ENCODE results near the gene TNRC18.

TNRC18 gene

GRCh38 chr7:5429857-5430611 lies 6.4 kb upstream of the TNRC18 start:
- in situ Hi-C loops (cut with MboI; ENCODE audit: low pct_unique_long_range_greater_than_20kb, low sequenced_read_pairs, unreplicated experiment) = no loop called here
- no peak for TF ChIP-seq CTCF (IDR thresholded peaks at IDR 0.05; ENCODE audit: extremely low read depth, insufficient read depth, missing control alignments)
- DNase-seq (ENCODE audit: low spot score) = no peak

DNA sequence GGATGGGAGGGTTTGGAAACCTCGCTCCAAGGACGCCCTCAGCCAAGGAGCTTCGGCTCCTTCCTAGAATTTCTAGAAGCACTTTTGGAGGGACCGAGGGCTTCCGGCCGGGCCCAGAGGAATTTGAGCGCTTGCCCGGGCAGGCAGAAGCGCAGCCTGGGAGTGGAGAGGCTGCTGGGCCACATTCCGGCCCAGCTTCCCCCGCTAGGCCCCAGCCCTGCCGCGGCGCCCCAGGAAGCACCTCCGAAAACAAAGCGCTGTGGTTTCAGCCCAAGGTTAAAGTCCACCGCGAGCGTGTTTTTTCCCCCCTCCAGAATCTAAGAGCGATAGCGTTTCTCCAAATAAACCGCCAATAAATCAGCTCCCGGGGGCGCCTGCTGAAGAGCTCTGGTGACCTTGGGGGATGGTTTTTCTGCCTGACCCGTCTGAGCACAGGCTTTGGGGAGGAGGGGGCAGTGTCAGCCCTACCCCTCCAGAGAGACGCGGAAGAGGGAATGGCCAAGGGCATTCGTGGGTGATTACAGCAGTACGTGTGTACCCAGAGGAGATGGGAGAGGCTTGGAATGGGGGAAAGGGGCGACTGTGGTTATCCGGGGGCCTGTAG lies 5.7 kb upstream of the TNRC18 start:
- DNase-seq (ENCODE audit: low spot score) = no peak
- TF ChIP-seq CTCF (IDR thresholded peaks at IDR 0.05; ENCODE audit: extremely low read depth, insufficient read depth, missing control alignments) = no peak
- in situ Hi-C loops (cut with MboI; ENCODE audit: low pct_unique_long_range_greater_than_20kb, low sequenced_read_pairs, unreplicated experiment) = no loop called here

GRCh38 chr7:5428478-5429252 lies 5.0 kb upstream of the TNRC18 start:
- in situ Hi-C loops (cut with MboI; ENCODE audit: low pct_unique_long_range_greater_than_20kb, low sequenced_read_pairs, unreplicated experiment) = no loop called here
- no peak for DNase-seq (ENCODE audit: low spot score)
- no peak for TF ChIP-seq CTCF (IDR thresholded peaks at IDR 0.05; ENCODE audit: extremely low read depth, insufficient read depth, missing control alignments)

DNA sequence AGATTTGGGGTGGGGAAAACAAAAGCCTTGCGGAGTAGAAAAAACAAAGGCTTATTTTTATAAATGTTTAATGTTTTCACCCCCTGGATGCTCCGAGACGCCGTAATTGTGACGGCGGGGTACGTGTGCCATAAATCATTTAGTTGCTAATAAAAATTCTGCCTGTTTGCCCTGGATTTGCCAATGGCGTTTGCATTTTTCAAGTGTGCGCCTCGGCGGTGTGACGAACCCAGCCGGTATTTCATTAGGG lies 2.5 kb upstream of the TNRC18 start:
- no peak for DNase-seq (ENCODE audit: low spot score)
- TF ChIP-seq CTCF (IDR thresholded peaks at IDR 0.05; ENCODE audit: extremely low read depth, insufficient read depth, missing control alignments) = no peak
- in situ Hi-C loops (cut with MboI; ENCODE audit: low pct_unique_long_range_greater_than_20kb, low sequenced_read_pairs, unreplicated experiment) = no loop called here

- no peak for TF ChIP-seq CTCF (IDR thresholded peaks at IDR 0.05; ENCODE audit: extremely low read depth, insufficient read depth, missing control alignments)
- in situ Hi-C loops (cut with MboI; ENCODE audit: low pct_unique_long_range_greater_than_20kb, low sequenced_read_pairs, unreplicated experiment) = no loop called here
- no peak for DNase-seq (ENCODE audit: low spot score)
Measured at GRCh38 chr7:5425507-5426225, 2.0 kb upstream of the TNRC18 start.

- no peak for DNase-seq (ENCODE audit: low spot score)
- TF ChIP-seq CTCF (IDR thresholded peaks at IDR 0.05; ENCODE audit: extremely low read depth, insufficient read depth, missing control alignments) = no peak
- in situ Hi-C loops (cut with MboI; ENCODE audit: low pct_unique_long_range_greater_than_20kb, low sequenced_read_pairs, unreplicated experiment) = no loop called here
Measured at GRCh38 chr7:5424749-5425506, 1.3 kb upstream of the TNRC18 start.

Data from GM13977 (cell line).